Prostate gland (tissue), 2 donors: ENCODE data around the gene TMEM19. TPM values are rescaled to one million over a fixed set of nuclear protein-coding genes. Genes with fewer than 3 reads are reported as not detected.
"Not testable (repeated sequence)": the region's sequence is repeated elsewhere in the genome, so short reads cannot be mapped to it uniquely, and the experiment has no call there.

Experiments
- DNase-seq: peaks from one replicate; pipeline ENCODE4 v3.0.0-alpha.2; 2019; ENCODE audit warnings: low spot score
- H3K27ac ChIP-seq, 2 donors: fragments of 200-600 bp; sonication (generic); 2 replicates each; pipeline ENCODE4 v1.5.1; 2017 to 2019
- H3K27me3 ChIP-seq: fragments of 200-600 bp; sonication (generic); replicated peaks from 2 replicates; pipeline ENCODE4 v1.5.1; 2019; ENCODE audit not compliant: insufficient read depth
- H3K36me3 ChIP-seq, 2 donors: fragments of 200-600 bp; sonication (generic); 1 replicate in 1 of 2; 2 replicates in 1 of 2; pipeline versions ENCODE4 v1.5.1 to v1.8.1; 2017 to 2019
- H3K4me1 ChIP-seq: fragments of 200-600 bp; sonication (generic); replicated peaks from 2 replicates; pipeline ENCODE4 v1.5.1; 2019
- H3K4me3 ChIP-seq, 2 donors: fragments of 200-600 bp; sonication (generic); 2 replicates each; pipeline ENCODE4 v1.5.1; 2017 to 2019
- H3K9me3 ChIP-seq: fragments of 200-600 bp; sonication (generic); 2 replicates; pipeline ENCODE4 v1.5.1; 2017
- CTCF ChIP-seq, 4 experiments: fragments of 200-600 bp in 2 of 4; fragments of 450-650 bp in 2 of 4; sonication (generic) in 2 of 4; IDR thresholded peaks; 1 replicate in 3 of 4; 2 replicates in 1 of 4; pipeline ENCODE4 v1.5.1; 2016 to 2019; ENCODE audit warnings: antibody characterized with exemption in 4 of 4, mild to moderate bottlenecking in 2 of 4, moderate library complexity in 2 of 4
- POLR2A ChIP-seq: fragments of 450-650 bp; IDR thresholded peaks from one replicate; pipeline ENCODE4 v1.6.1; 2016; ENCODE audit warnings: antibody characterized with exemption, mild to moderate bottlenecking
- POLR2AphosphoS5 ChIP-seq: sonication (generic); formaldehyde crosslinking; IDR thresholded peaks from one replicate; pipeline ENCODE4 v1.6.1; 2017; ENCODE audit warnings: antibody characterized with exemption
- whole genome bisulfite sequencing: methylation state at CpG from one replicate; pipeline ENCODE4 v1.1.5; 2018; 5-methylcytosine and 5-hydroxymethylcytosine counted together
- intact Hi-C: fragments of 100-400 bp; cut with DNase I; formaldehyde crosslinking; loops from one replicate; pipeline ENCODE4 v1.14.2; 2022
- total RNA-seq, 2 donors: library from RNA; depleted of rRNA; stranded (reverse); fragments of >200 nt; gene quantifications; one replicate each; pipeline ENCODE4 v1.1.0, GENCODE V29; 2016

Gene TMEM19
- total RNA-seq, 2 donors from 2014 or later: 21.1 to 39.0 TPM

- Histone ChIP-seq H3K4me3 (no peak overlapping the region), H3K27me3 (no peaks in the 10 kb centered on the region), H3K9me3 (no peaks in the 10 kb centered on the region), H3K4me1 (no peaks in the 10 kb centered on the region), H3K36me3 (no peaks in the 10 kb centered on the region), H3K27ac (no peak overlapping the region)
- DNase-seq: no peak
- intact Hi-C loops: no loop called here
- TF ChIP-seq CTCF (IDR thresholded peaks at IDR 0.05) (no peak), POLR2AphosphoS5 (no peak), POLR2A (no peak)
- WGBS: 98% methylated on average over 7 of the region's 7 CpGs
These were observed 7.2 kb downstream of the TMEM19 start for GRCh38 chr12:71693126-71693525.

- H3K4me1 ChIP-seq, intact Hi-C loops, DNase-seq, H3K4me3 ChIP-seq, H3K9me3 ChIP-seq, H3K27ac ChIP-seq, H3K36me3 ChIP-seq, H3K27me3 ChIP-seq: not testable (repeated sequence)
- WGBS: 95% methylated on average over 5 of the region's 5 CpGs
These were observed 7.8 kb downstream of the TMEM19 start for GRCh38 chr12:71693651-71694050.

- H3K9me3 ChIP-seq: no peaks in the 10 kb centered on the region
- H3K27ac ChIP-seq: no peak overlapping the region
- intact Hi-C loops: no loop called here
- H3K36me3 ChIP-seq: no peaks in the 10 kb centered on the region
- no peak overlapping the region for H3K4me3 ChIP-seq
- TF ChIP-seq CTCF (IDR thresholded peaks at IDR 0.05): no peak
- no peak for TF ChIP-seq POLR2A
- no peak for TF ChIP-seq POLR2AphosphoS5
- 94% methylated on average over 1 of the region's 1 CpG for WGBS
- no peaks in the 10 kb centered on the region for H3K4me1 ChIP-seq
- H3K27me3 ChIP-seq: no peaks in the 10 kb centered on the region
- DNase-seq: no peak
These were observed 8.4 kb downstream of the TMEM19 start for GRCh38 chr12:71694099-71694820.

GRCh38 chr12:71695782-71696181 lies 9.9 kb downstream of the TMEM19 start:
- no peak overlapping the region for H3K4me3 ChIP-seq

GRCh38 chr12:71702181-71702580 lies 16.3 kb downstream of the TMEM19 start:
- DNase-seq, H3K27ac ChIP-seq, H3K9me3 ChIP-seq, H3K4me3 ChIP-seq, H3K27me3 ChIP-seq, H3K4me1 ChIP-seq, intact Hi-C loops, H3K36me3 ChIP-seq: not testable (repeated sequence)
- WGBS: 93% methylated on average over 8 of the region's 8 CpGs

More at GRCh38 chr12:71695782-71696181, 9.9 kb downstream of the TMEM19 start:
- no peak for DNase-seq
- intact Hi-C loops: no loop called here
- Histone ChIP-seq H3K27ac (no peak overlapping the region), H3K4me1 (no peaks in the 10 kb centered on the region), H3K27me3 (no peaks in the 10 kb centered on the region), H3K9me3 (no peaks in the 10 kb centered on the region), H3K36me3 (no peaks in the 10 kb centered on the region)
- TF ChIP-seq CTCF (IDR thresholded peaks at IDR 0.05) (no peak), POLR2AphosphoS5 (no peak), POLR2A (no peak)
- 93% methylated on average over 1 of the region's 1 CpG for WGBS

GRCh38 chr12:71702590-71702989 lies 16.7 kb downstream of the TMEM19 start:
- H3K4me3 ChIP-seq: no peak overlapping the region
- H3K27me3 ChIP-seq: no peaks in the 10 kb centered on the region
- 96% methylated on average over 5 of the region's 5 CpGs for WGBS
- no peak overlapping the region for H3K27ac ChIP-seq
- no peaks in the 10 kb centered on the region for H3K4me1 ChIP-seq
- H3K36me3 ChIP-seq: no peaks in the 10 kb centered on the region
- no peaks in the 10 kb centered on the region for H3K9me3 ChIP-seq
- TF ChIP-seq CTCF (IDR thresholded peaks at IDR 0.05): no peak
- TF ChIP-seq POLR2AphosphoS5: no peak
- no peak for TF ChIP-seq POLR2A
- no peak for DNase-seq
- intact Hi-C loops: no loop called here
